Spleen (tissue), 7 donors: ENCODE measurements around the gene SPRYD4.

Experiments used
- POLR2A ChIP-seq, 3 donors: fragments of 450-650 bp; IDR thresholded peaks; one replicate each; pipeline ENCODE4 v1.5.1; 2017; ENCODE audit warnings: antibody characterized with exemption in 3 of 3, mild to moderate bottlenecking in 1 of 3
- TF ChIP-seq, protein P1 (sequence below), 11 experiments: fragments of 200-600 bp in 7 of 11; fragments of 450-650 bp in 4 of 11; sonication (generic) in 4 of 11; IDR thresholded peaks in 8 of 11; conservative IDR thresholded peaks in 3 of 11; 1 replicate in 7 of 11; 2 replicates in 4 of 11; pipeline versions ENCODE4 v1.4.0 to v1.8.0; 2016 to 2021; ENCODE audit warnings: antibody characterized with exemption in 11 of 11, inconsistent platforms in 4 of 11, mild to moderate bottlenecking in 1 of 11
- donor health status: DM: no; HTN: no; CAD: no; lungs with moderate emphysema.
- donor health status: DM: no; HTN: no; CAD: no.
- donor health status: DM: no; HTN: no; CAD: no.

DNA sequence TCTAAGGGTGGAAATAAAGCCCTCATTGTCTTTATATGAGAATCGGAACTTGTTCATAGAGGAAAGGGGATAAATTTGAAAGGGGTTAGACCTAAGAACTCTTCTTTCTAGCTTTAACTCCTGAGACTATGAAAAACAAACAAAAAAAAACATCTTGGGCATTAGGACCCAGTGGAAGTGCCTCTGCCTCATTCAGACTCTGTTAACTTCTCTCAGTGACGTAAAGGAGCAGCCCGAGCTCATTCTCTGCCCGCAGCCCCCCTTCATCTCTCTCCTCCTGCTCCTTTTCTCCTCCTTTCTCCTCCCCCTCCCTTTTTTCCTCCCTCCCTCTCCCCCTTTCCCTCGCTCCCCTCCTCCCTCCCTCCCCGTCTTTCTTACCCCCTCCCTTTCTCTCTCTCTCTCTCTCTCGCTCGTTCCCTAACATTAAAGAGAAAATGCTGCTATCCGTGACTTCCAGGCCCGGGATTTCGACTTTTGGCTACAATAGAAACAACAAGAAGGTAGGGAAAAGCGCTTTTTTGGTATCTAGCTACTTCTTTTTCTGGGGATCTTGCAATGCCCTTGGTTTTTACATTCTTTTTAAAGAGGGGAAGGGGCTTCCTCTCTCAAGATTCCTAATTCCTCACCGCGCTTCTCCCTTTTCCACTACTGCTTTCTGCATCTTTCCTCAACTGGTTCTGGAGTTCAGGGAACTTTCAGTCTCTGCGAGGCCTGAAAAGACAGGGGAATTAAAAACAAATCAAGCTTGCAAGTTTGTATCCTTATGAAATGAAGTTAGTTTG, 53.4 kb downstream of the SPRYD4 start, which contains the start of gene RBMS2:
- TF ChIP-seq, protein P1, sequence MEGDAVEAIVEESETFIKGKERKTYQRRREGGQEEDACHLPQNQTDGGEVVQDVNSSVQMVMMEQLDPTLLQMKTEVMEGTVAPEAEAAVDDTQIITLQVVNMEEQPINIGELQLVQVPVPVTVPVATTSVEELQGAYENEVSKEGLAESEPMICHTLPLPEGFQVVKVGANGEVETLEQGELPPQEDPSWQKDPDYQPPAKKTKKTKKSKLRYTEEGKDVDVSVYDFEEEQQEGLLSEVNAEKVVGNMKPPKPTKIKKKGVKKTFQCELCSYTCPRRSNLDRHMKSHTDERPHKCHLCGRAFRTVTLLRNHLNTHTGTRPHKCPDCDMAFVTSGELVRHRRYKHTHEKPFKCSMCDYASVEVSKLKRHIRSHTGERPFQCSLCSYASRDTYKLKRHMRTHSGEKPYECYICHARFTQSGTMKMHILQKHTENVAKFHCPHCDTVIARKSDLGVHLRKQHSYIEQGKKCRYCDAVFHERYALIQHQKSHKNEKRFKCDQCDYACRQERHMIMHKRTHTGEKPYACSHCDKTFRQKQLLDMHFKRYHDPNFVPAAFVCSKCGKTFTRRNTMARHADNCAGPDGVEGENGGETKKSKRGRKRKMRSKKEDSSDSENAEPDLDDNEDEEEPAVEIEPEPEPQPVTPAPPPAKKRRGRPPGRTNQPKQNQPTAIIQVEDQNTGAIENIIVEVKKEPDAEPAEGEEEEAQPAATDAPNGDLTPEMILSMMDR (IDR thresholded peaks at IDR 0.05 in 8 of 11, conservative IDR thresholded peaks at IDR 0.05 in 3 of 11) = no peak
- TF ChIP-seq POLR2A (IDR thresholded peaks at IDR 0.05) = no peak
